Measurements from ENCODE around the gene PLCB2.

PLCB2 gene

GRCh38 chr15:40280260-40281056, 27.3 kb downstream of the PLCB2 start:
- no peak overlapping the region for H3K27ac ChIP-seq
- H3K27me3 ChIP-seq = peaks cover 45 to 74% (median 65%) of the 10 kb centered on the region in 11 experiments
- H3K4me1 ChIP-seq = peaks cover 65 to 90% (median 80%) of the 10 kb centered on the region in 10 experiments
- H3K36me3 ChIP-seq = peaks cover 0 to 5% (median 0%) of the 10 kb centered on the region in 11 experiments; a peak in 1 of 22 replicates
- no peaks in the 10 kb centered on the region for H3K9me3 ChIP-seq (replicated peaks in 1 of 11)
- peak overlapping the region in 2 of 11 experiments; percentile 15 to 95; a peak in 2 of 22 replicates for H3K4me2 ChIP-seq
- H4K20me1 ChIP-seq = peaks cover 0 to 40% (median 13%) of the 10 kb centered on the region in 11 experiments; a peak in 15 of 22 replicates
- no peak overlapping the region for H3K4me3 ChIP-seq
- no peak for TF ChIP-seq Cebpa-rat (IDR thresholded peaks at IDR 0.05)
- H3K9ac ChIP-seq = no peak overlapping the region

DNA sequence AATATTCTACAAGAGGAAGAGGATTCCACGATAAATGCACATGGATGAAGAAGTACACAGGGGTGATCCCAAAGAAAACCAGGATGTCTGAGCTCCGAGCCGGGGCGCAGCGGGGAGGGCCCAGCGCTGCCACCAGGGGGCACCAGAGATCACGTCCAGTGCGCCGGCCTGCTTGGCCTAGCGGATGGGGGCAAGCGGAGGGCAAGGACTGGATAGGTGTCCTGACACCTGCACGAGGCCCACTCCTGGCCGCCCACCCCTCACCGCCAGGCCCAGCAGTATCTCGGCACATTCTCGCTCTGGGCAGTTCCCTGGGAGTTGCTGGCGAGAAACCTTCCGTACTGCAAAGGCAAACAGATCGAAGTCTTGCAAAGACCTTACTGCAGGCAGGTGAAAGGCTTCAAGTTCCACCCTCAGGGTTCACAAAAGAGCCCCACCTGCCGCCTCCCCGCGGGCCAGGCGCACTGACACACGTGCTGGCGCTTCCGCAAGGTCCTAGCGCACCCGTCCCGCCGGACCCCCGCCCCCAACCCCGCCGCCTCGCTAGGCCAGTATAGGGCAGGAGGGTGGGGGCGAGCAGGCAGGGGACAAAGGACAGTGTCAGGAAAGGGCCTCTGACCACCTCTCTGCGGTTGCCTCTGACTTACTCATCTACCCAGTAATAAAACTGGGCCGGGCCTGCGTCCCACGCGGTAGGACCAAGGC, 28.1 kb downstream of the PLCB2 start:
- H3K27ac ChIP-seq = no peak overlapping the region
- TF ChIP-seq Cebpa-rat (IDR thresholded peaks at IDR 0.05) = no peak
- peaks cover 45 to 65% (median 60%) of the 10 kb centered on the region in 11 experiments for H3K27me3 ChIP-seq
- peaks cover 72 to 90% (median 79%) of the 10 kb centered on the region in 10 experiments for H3K4me1 ChIP-seq
- H3K4me2 ChIP-seq = peak overlapping the region; percentile 94 to 99 (median 96)
- H3K9me3 ChIP-seq (replicated peaks in 1 of 11) = no peaks in the 10 kb centered on the region
- H3K4me3 ChIP-seq = no peak overlapping the region
- 0 out of 22 replicates have a peak overlapping the region, but pooled peaks of 1 of the 11 experiments have one; percentile 6 for H3K9ac ChIP-seq
- H3K36me3 ChIP-seq = 0 out of 22 replicates have a peak, but pooled peaks cover 0 to 5% (median 0%) of the 10 kb centered on the region in 11 experiments
- H4K20me1 ChIP-seq = peaks cover 0 to 31% (median 8%) of the 10 kb centered on the region in 11 experiments; a peak in 10 of 22 replicates

DNA sequence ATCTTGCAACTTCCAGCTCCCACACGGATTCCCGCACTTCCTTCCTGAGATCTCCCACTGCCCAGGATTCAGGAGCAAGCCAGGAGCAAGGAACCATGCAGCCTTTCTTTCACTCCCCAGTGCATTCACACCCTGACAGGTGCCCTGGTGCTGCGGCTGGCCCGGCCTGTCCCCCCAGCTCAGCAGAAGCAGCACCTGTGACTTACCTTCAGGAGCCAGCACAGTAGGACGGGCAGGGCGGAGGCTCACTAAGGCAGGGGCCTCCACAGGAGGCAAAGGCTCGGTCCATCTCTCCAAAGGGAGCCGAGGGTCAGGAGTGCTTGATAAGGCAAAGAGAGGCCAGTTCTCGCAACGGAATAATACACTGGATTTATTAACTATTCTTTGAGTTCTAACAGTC, 29.7 kb downstream of the PLCB2 start:
- TF ChIP-seq Cebpa-rat (IDR thresholded peaks at IDR 0.05) = no peak
- H3K4me1 ChIP-seq = peaks cover 63 to 87% (median 70%) of the 10 kb centered on the region in 10 experiments
- peak overlapping the region in 8 of 11 experiments; percentile 6 to 48 (median 38); a peak in 10 of 22 replicates for H3K27ac ChIP-seq
- H3K4me2 ChIP-seq = peak overlapping the region; percentile 94 to 99 (median 96)
- H3K27me3 ChIP-seq = peaks cover 35 to 51% (median 45%) of the 10 kb centered on the region in 11 experiments
- H3K9me3 ChIP-seq (replicated peaks in 1 of 11) = no peaks in the 10 kb centered on the region
- peaks cover 0 to 25% (median 8%) of the 10 kb centered on the region in 11 experiments; a peak in 9 of 22 replicates for H4K20me1 ChIP-seq
- peak overlapping the region in 9 of 11 experiments; percentile 5 to 59 (median 40); a peak in 12 of 22 replicates for H3K9ac ChIP-seq
- peak overlapping the region in 9 of 10 experiments; percentile 13 to 59 (median 32); a peak in 15 of 20 replicates for H3K4me3 ChIP-seq
- no peaks in the 10 kb centered on the region for H3K36me3 ChIP-seq

DNA sequence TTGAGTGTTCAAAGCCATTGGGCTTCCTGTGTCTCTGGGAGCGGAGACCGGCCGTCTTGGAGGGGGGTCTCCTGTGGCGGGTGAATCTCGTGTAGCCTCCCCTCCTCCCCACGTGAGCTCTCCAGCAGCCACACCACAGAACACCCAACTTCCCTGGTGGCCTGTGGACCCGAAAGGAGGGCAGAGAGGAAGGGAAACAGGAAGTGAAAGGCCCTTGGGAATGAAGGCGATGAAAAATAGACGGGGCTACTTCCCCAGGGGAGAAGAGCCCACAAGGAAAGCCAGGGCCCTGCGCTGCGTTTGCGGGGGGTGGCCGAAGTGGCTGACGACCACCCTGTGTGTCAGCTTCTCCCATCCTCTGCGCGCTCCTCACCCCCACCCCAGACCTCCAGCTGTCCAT, 30.3 kb downstream of the PLCB2 start:
- H3K27ac ChIP-seq = peak overlapping the region in 9 of 11 experiments; percentile 17 to 48 (median 37); a peak in 14 of 22 replicates
- peak overlapping the region; percentile 5 to 59 (median 39); a peak in 18 of 22 replicates for H3K9ac ChIP-seq

DNA sequence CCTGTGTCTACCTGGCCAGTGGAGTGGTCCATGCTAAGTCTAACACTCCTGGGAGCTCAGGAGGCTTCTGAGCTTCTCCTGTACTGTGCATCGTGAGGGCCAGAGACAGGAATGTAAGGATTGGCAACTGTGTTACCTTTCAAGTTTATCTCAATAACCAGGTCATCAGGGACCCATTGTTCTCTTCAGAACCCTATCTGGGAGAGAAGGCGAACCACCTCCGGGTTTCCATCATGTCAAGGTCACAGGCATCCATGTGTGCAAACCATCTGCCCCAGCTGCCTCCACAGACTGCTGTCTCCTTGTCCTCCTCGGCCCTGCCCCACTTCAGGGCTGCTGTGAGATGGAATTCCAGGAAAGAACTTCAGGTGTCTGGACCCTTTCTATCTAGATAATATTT, 30.8 kb downstream of the PLCB2 start:
- Histone ChIP-seq H3K4me3 (peak overlapping the region in 8 of 10 experiments; percentile 13 to 59 (median 37); a peak in 10 of 20 replicates), H3K4me2 (peak overlapping the region; percentile 94 to 99 (median 96)), H3K27ac (peak overlapping the region in 7 of 11 experiments; percentile 17 to 48 (median 37); a peak in 12 of 22 replicates), H3K36me3 (no peaks in the 10 kb centered on the region), H3K9me3 (replicated peaks in 1 of 11) (no peaks in the 10 kb centered on the region), H3K27me3 (peaks cover 24 to 40% (median 34%) of the 10 kb centered on the region in 11 experiments), H4K20me1 (peaks cover 0 to 23% (median 6%) of the 10 kb centered on the region in 11 experiments; a peak in 9 of 22 replicates), H3K9ac (peak overlapping the region; percentile 5 to 59 (median 35); a peak in 16 of 22 replicates), H3K4me1 (peaks cover 57 to 80% (median 64%) of the 10 kb centered on the region in 10 experiments)
- TF ChIP-seq Cebpa-rat (IDR thresholded peaks at IDR 0.05) = no peak

More for the DNA sequence above, 30.3 kb downstream of the PLCB2 start:
- Histone ChIP-seq H3K4me2 (peak overlapping the region; percentile 94 to 99 (median 96)), H3K4me3 (peak overlapping the region; percentile 13 to 59 (median 32); a peak in 18 of 20 replicates), H4K20me1 (peaks cover 0 to 25% (median 8%) of the 10 kb centered on the region in 11 experiments; a peak in 9 of 22 replicates), H3K9me3 (replicated peaks in 1 of 11) (no peaks in the 10 kb centered on the region), H3K27me3 (peaks cover 29 to 45% (median 40%) of the 10 kb centered on the region in 11 experiments), H3K4me1 (peaks cover 59 to 82% (median 64%) of the 10 kb centered on the region in 10 experiments), H3K36me3 (no peaks in the 10 kb centered on the region)
- no peak for TF ChIP-seq Cebpa-rat (IDR thresholded peaks at IDR 0.05)

DNA sequence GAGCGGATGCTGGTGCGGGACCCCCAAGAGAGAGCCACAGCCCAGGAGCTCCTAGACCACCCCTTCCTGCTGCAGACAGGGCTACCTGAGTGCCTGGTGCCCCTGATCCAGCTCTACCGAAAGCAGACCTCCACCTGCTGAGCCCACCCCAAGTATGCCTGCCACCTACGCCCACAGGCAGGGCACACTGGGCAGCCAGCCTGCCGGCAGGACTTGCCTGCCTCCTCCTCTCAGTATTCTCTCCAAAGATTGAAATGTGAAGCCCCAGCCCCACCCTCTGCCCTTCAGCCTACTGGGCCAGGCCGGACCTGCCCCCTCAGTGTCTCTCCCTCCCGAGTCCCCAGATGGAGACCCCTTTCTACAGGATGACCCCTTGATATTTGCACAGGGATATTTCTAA, 31.8 kb downstream of the PLCB2 start:
- peak overlapping the region in 7 of 11 experiments; percentile 1 to 45 (median 25); a peak in 6 of 22 replicates for H3K9ac ChIP-seq
- no peak for TF ChIP-seq Cebpa-rat (IDR thresholded peaks at IDR 0.05)
- peaks cover 50 to 80% (median 65%) of the 10 kb centered on the region in 10 experiments for H3K4me1 ChIP-seq
- no peaks in the 10 kb centered on the region for H3K36me3 ChIP-seq
- peak overlapping the region; percentile 94 to 99 (median 96) for H3K4me2 ChIP-seq
- peaks cover 14 to 30% (median 25%) of the 10 kb centered on the region in 11 experiments for H3K27me3 ChIP-seq
- H3K27ac ChIP-seq = peak overlapping the region in 5 of 11 experiments; percentile 17 to 63 (median 33); a peak in 5 of 22 replicates
- H4K20me1 ChIP-seq = peaks cover 0 to 14% (median 0%) of the 10 kb centered on the region in 11 experiments; a peak in 4 of 22 replicates
- no peaks in the 10 kb centered on the region for H3K9me3 ChIP-seq (replicated peaks in 1 of 11)
- H3K4me3 ChIP-seq = no peak overlapping the region

DNA sequence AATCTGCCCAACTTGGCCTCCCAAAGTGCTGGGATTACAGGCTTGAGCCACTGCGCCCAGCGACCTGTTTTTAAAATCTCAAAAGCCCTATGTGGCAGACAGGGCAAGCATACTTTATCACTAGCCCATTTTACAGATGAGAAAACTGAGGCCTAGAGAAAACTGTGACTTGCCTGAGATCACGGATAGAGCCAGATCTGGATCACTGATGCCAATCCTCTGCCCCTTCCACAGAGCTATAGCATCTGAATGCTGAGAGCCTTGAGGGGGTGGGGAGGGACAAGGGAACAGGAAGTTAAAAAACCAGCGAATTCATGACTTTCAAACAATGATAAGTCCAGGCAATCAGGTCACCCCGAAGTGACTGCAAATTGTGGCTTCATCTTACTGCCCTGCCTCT, 32.2 kb downstream of the PLCB2 start:
- Histone ChIP-seq H3K27ac (peak overlapping the region in 5 of 11 experiments; percentile 17 to 63 (median 33); a peak in 6 of 22 replicates), H3K4me1 (peaks cover 50 to 76% (median 66%) of the 10 kb centered on the region in 10 experiments), H3K27me3 (peaks cover 10 to 26% (median 20%) of the 10 kb centered on the region in 11 experiments), H4K20me1 (peaks cover 0 to 9% (median 0%) of the 10 kb centered on the region in 11 experiments; a peak in 1 of 22 replicates), H3K9ac (peak overlapping the region in 4 of 11 experiments; percentile 9 to 45 (median 27); a peak in 2 of 22 replicates), H3K4me2 (peak overlapping the region; percentile 94 to 99 (median 96)), H3K36me3 (no peaks in the 10 kb centered on the region), H3K9me3 (replicated peaks in 1 of 11) (no peaks in the 10 kb centered on the region), H3K4me3 (no peak overlapping the region)
- TF ChIP-seq Cebpa-rat (IDR thresholded peaks at IDR 0.05) = no peak
